Endothelial cell of umbilical vein (primary cell): ENCODE data around the gene FBXW4.

Source experiments
- EZH2 ChIP-seq: IDR thresholded peaks from 2 replicates; pipeline ENCODE4 v1.6.1; 2012; ENCODE audit warnings: borderline replicate concordance, low read depth, mild to moderate bottlenecking, moderate library complexity, low read length, inconsistent platforms; ENCODE audit not compliant: severe bottlenecking
- FOS ChIP-seq: IDR thresholded peaks from 2 replicates; pipeline ENCODE4 v1.6.1; 2011; ENCODE audit warnings: mild to moderate bottlenecking, low read length, moderate library complexity, borderline replicate concordance; ENCODE audit not compliant: insufficient read depth
- MAX ChIP-seq: IDR thresholded peaks from 2 replicates; pipeline ENCODE4 v1.6.1; 2011; ENCODE audit not compliant: insufficient read depth, insufficient read length
- POLR2A ChIP-seq: IDR thresholded peaks from 2 replicates; pipeline ENCODE4 v1.6.1; 2012; ENCODE audit warnings: low read depth, mild to moderate bottlenecking, control low read depth, low read length
- POLR2AphosphoS5 ChIP-seq: IDR thresholded peaks from 2 replicates; pipeline ENCODE4 v1.6.1; 2012; ENCODE audit warnings: low read depth, mild to moderate bottlenecking, control low read depth, low read length, moderate library complexity; ENCODE audit not compliant: insufficient read depth
- TF ChIP-seq, protein P1 (sequence below), 2 donors: IDR thresholded peaks; 1 replicate in 1 of 2; 2 replicates in 1 of 2; pipeline ENCODE4 v1.5.1; 2011; ENCODE audit warnings: low read length in 2 of 2, mild to moderate bottlenecking in 2 of 2, moderate library complexity in 2 of 2, control low read depth in 1 of 2, inconsistent platforms in 1 of 2, low read depth in 1 of 2; ENCODE audit not compliant: insufficient read depth in 1 of 2; ENCODE audit errors: extremely low read depth in 1 of 2

DNA sequence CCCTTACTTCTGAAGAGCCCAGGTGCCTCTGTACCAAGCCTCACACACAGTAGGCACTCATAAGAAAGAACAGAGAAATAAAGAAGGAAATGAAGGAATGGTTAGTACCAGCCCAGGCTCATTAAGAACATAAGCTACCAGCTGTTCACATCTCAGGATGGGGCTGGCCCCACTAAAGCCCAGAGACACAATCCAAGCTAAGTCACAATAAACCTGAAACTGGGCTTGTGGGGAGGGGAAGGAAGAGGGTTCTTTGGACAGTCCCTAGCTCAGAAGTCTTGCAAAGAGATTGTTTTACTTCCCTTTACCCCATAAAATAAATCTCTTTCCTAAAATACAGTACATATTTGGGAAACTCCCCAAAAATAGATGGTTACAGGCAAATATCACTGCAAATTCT, 24.3 kb downstream of the FBXW4 start:
- no peak for TF ChIP-seq MAX
- TF ChIP-seq, protein P1, sequence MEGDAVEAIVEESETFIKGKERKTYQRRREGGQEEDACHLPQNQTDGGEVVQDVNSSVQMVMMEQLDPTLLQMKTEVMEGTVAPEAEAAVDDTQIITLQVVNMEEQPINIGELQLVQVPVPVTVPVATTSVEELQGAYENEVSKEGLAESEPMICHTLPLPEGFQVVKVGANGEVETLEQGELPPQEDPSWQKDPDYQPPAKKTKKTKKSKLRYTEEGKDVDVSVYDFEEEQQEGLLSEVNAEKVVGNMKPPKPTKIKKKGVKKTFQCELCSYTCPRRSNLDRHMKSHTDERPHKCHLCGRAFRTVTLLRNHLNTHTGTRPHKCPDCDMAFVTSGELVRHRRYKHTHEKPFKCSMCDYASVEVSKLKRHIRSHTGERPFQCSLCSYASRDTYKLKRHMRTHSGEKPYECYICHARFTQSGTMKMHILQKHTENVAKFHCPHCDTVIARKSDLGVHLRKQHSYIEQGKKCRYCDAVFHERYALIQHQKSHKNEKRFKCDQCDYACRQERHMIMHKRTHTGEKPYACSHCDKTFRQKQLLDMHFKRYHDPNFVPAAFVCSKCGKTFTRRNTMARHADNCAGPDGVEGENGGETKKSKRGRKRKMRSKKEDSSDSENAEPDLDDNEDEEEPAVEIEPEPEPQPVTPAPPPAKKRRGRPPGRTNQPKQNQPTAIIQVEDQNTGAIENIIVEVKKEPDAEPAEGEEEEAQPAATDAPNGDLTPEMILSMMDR (IDR thresholded peaks at IDR 0.05; ENCODE audit: extremely low read depth in 1 of 2, insufficient read depth in 1 of 2, low read depth in 1 of 2, low read length in 2 of 2) = no peak
- no peak for TF ChIP-seq POLR2AphosphoS5
- TF ChIP-seq POLR2A = no peak
- TF ChIP-seq EZH2 = no peak
- no peak for TF ChIP-seq FOS
